HEK293 (cell line): ENCODE measurements around the gene DNM1.

Source experiments
- CTCF ChIA-PET: fragments of 350-600 bp; formaldehyde crosslinking; extraction: SDS; loops from one replicate; lab custom pipeline; 2021; ENCODE audit warnings: antibody characterized with exemption; lab: Yijun Ruan, JAX
- POLR2A ChIA-PET: fragments of 300-600 bp; formaldehyde crosslinking; extraction: SDS; loops from one replicate; lab custom pipeline; 2020; ENCODE audit warnings: antibody characterized with exemption, inconsistent platforms; lab: Yijun Ruan, JAX
- H3K27ac ChIP-seq: fragments of 200-500 bp; sonication (Bioruptor generic); 2 replicates; pipeline ENCODE4 v1.5.1; 2014; ENCODE audit warnings: low read depth, low read length, control low read depth, inconsistent platforms; ENCODE audit errors: extremely low read depth
- H3K36me3 ChIP-seq, 2 experiments: fragments of 200-500 bp in 1 of 2; sonication (Bioruptor generic) in 1 of 2; 1 replicate in 1 of 2; 2 replicates in 1 of 2; pipeline ENCODE4 v1.5.1; 2014 to 2017; ENCODE audit warnings: inconsistent platforms in 2 of 2, low read length in 2 of 2; ENCODE audit not compliant: control insufficient read depth in 2 of 2, insufficient read depth in 1 of 2
- H3K4me1 ChIP-seq: fragments of 200-500 bp; sonication (Bioruptor generic); 2 replicates; pipeline ENCODE4 v1.5.1; 2014; ENCODE audit warnings: mild to moderate bottlenecking, low read length, inconsistent platforms; ENCODE audit not compliant: control insufficient read depth, insufficient read depth
- H3K4me3 ChIP-seq: 2 replicates; pipeline ENCODE4 v1.5.1; 2011; ENCODE audit warnings: low read depth, mild to moderate bottlenecking, control low read depth, low read length, moderate library complexity
- H3K9me3 ChIP-seq: fragments of 200-500 bp; sonication (Bioruptor generic); 2 replicates; pipeline ENCODE4 v1.5.1; 2014; ENCODE audit warnings: low read depth, low read length, inconsistent platforms; ENCODE audit not compliant: control insufficient read depth, insufficient read depth
- RBAK ChIP-seq: fragments of 450-650 bp; formaldehyde crosslinking; IDR thresholded peaks from 2 replicates; pipeline ENCODE4 v1.5.1; 2016; ENCODE audit warnings: missing biosample characterization, missing genetic modification characterization
- SETDB1 ChIP-seq: IDR thresholded peaks from one replicate; pipeline ENCODE4 v1.6.1; 2017; ENCODE audit warnings: mild to moderate bottlenecking, low read length, moderate library complexity, mixed read lengths; ENCODE audit not compliant: insufficient read length
- SP7 ChIP-seq: fragments of 450-650 bp; formaldehyde crosslinking; IDR thresholded peaks from 2 replicates; pipeline ENCODE4 v1.5.1; 2016; ENCODE audit warnings: missing biosample characterization, missing genetic modification characterization
- TCF7L2 ChIP-seq: IDR thresholded peaks from 2 replicates; pipeline ENCODE4 v1.6.1; 2011; ENCODE audit warnings: low read depth, mild to moderate bottlenecking, inconsistent platforms, low read length, moderate library complexity, borderline replicate concordance
- ZBTB7A ChIP-seq: fragments of 450-650 bp; formaldehyde crosslinking; IDR thresholded peaks from 2 replicates; pipeline ENCODE4 v1.5.1; 2016; ENCODE audit warnings: low read depth, missing biosample characterization, missing genetic modification characterization
- ZFHX2 ChIP-seq: fragments of 450-650 bp; formaldehyde crosslinking; conservative IDR thresholded peaks from 2 replicates; pipeline ENCODE4 v1.5.1; 2016; ENCODE audit warnings: missing biosample characterization, missing genetic modification characterization
- ZFP37 ChIP-seq: fragments of 450-650 bp; formaldehyde crosslinking; IDR thresholded peaks from 2 replicates; pipeline ENCODE4 v1.5.1; 2016; ENCODE audit warnings: missing biosample characterization, missing genetic modification characterization
- ZNF10 ChIP-seq: fragments of 450-650 bp; formaldehyde crosslinking; IDR thresholded peaks from 2 replicates; pipeline ENCODE4 v1.5.1; 2017; ENCODE audit warnings: missing biosample characterization, missing genetic modification characterization
- ZNF140 ChIP-seq: fragments of 450-650 bp; formaldehyde crosslinking; IDR thresholded peaks from 2 replicates; pipeline ENCODE4 v1.5.1; 2016; ENCODE audit warnings: missing biosample characterization, missing genetic modification characterization
- ZNF155 ChIP-seq: fragments of 450-650 bp; formaldehyde crosslinking; IDR thresholded peaks from 2 replicates; pipeline ENCODE4 v1.5.1; 2016; ENCODE audit warnings: missing biosample characterization, missing genetic modification characterization
- ZNF175 ChIP-seq: fragments of 450-650 bp; formaldehyde crosslinking; IDR thresholded peaks from 2 replicates; pipeline ENCODE4 v1.5.1; 2016; ENCODE audit warnings: missing biosample characterization, missing genetic modification characterization
- ZNF184 ChIP-seq: fragments of 450-650 bp; IDR thresholded peaks from 2 replicates; pipeline ENCODE4 v1.5.1; 2018; ENCODE audit warnings: missing biosample characterization, mild to moderate bottlenecking, missing genetic modification characterization
- ZNF19 ChIP-seq: fragments of 450-650 bp; formaldehyde crosslinking; IDR thresholded peaks from 2 replicates; pipeline ENCODE4; 2016; ENCODE audit warnings: missing biosample characterization, missing genetic modification characterization, low read depth
- ZNF211 ChIP-seq: fragments of 450-650 bp; formaldehyde crosslinking; IDR thresholded peaks from 2 replicates; pipeline ENCODE4 v1.5.1; 2016; ENCODE audit warnings: low read depth, missing biosample characterization, missing genetic modification characterization
- ZNF248 ChIP-seq: fragments of 450-650 bp; formaldehyde crosslinking; IDR thresholded peaks from 2 replicates; pipeline ENCODE4 v1.5.1; 2017; ENCODE audit warnings: missing biosample characterization, missing genetic modification characterization
- ZNF302 ChIP-seq: fragments of 450-650 bp; formaldehyde crosslinking; IDR thresholded peaks from 2 replicates; pipeline ENCODE4 v1.5.1; 2016; ENCODE audit warnings: missing biosample characterization, missing genetic modification characterization, low read depth
- ZNF311 ChIP-seq: fragments of 450-650 bp; formaldehyde crosslinking; IDR thresholded peaks from 2 replicates; pipeline ENCODE4 v1.5.1; 2017; ENCODE audit warnings: missing biosample characterization, missing genetic modification characterization, borderline replicate concordance
- ZNF335 ChIP-seq: fragments of 450-650 bp; formaldehyde crosslinking; conservative IDR thresholded peaks from 2 replicates; pipeline ENCODE4 v1.5.1; 2016; ENCODE audit warnings: missing biosample characterization, missing genetic modification characterization
- ZNF366 ChIP-seq: fragments of 450-650 bp; formaldehyde crosslinking; conservative IDR thresholded peaks from 2 replicates; pipeline ENCODE4 v1.5.1; 2016; ENCODE audit warnings: missing biosample characterization, missing genetic modification characterization
- ZNF433 ChIP-seq: fragments of 450-650 bp; formaldehyde crosslinking; IDR thresholded peaks from 2 replicates; pipeline ENCODE4 v1.5.1; 2016; ENCODE audit warnings: missing biosample characterization, missing genetic modification characterization, low read depth
- ZNF510 ChIP-seq: fragments of 450-650 bp; formaldehyde crosslinking; IDR thresholded peaks from 2 replicates; pipeline ENCODE4 v1.5.1; 2018; ENCODE audit warnings: mild to moderate bottlenecking, missing genetic modification characterization, missing biosample characterization; ENCODE audit not compliant: insufficient replicate concordance
- ZNF558 ChIP-seq: fragments of 450-650 bp; formaldehyde crosslinking; IDR thresholded peaks from 2 replicates; pipeline ENCODE4 v1.5.1; 2016; ENCODE audit warnings: missing biosample characterization, missing genetic modification characterization
- ZNF658 ChIP-seq: fragments of 450-650 bp; formaldehyde crosslinking; IDR thresholded peaks from 2 replicates; pipeline ENCODE4; 2016; ENCODE audit warnings: missing biosample characterization, missing genetic modification characterization
- ZNF660 ChIP-seq: fragments of 450-650 bp; IDR thresholded peaks from 2 replicates; pipeline ENCODE4 v1.5.1; 2018; ENCODE audit warnings: missing biosample characterization, mild to moderate bottlenecking, missing genetic modification characterization
- ZNF792 ChIP-seq: fragments of 450-650 bp; formaldehyde crosslinking; IDR thresholded peaks from 2 replicates; pipeline ENCODE4 v1.5.1; 2016; ENCODE audit warnings: missing biosample characterization, missing genetic modification characterization
- TF ChIP-seq, protein P1 (sequence below): fragments of 450-650 bp; formaldehyde crosslinking; IDR thresholded peaks from 2 replicates; pipeline ENCODE4 v1.5.1; 2016; ENCODE audit warnings: missing biosample characterization, missing genetic modification characterization
- TF ChIP-seq, protein P2 (sequence below): IDR thresholded peaks from 2 replicates; pipeline ENCODE4 v1.6.1; 2011; ENCODE audit warnings: mild to moderate bottlenecking, low read depth, low read length, borderline replicate concordance
- TF ChIP-seq, protein P3 (sequence below): fragments of 450-650 bp; formaldehyde crosslinking; IDR thresholded peaks from 2 replicates; pipeline ENCODE4 v1.5.1; 2016; ENCODE audit warnings: missing biosample characterization, missing genetic modification characterization
- TF ChIP-seq, protein P4 (sequence below): fragments of 450-650 bp; formaldehyde crosslinking; IDR thresholded peaks from 2 replicates; pipeline ENCODE4 v1.5.1; 2017; ENCODE audit warnings: missing biosample characterization, missing genetic modification characterization
- TF ChIP-seq, protein P5 (sequence below): fragments of 450-650 bp; formaldehyde crosslinking; IDR thresholded peaks from 2 replicates; pipeline ENCODE4 v1.5.1; 2016; ENCODE audit warnings: missing biosample characterization, missing genetic modification characterization

The DNM1 gene

DNA sequence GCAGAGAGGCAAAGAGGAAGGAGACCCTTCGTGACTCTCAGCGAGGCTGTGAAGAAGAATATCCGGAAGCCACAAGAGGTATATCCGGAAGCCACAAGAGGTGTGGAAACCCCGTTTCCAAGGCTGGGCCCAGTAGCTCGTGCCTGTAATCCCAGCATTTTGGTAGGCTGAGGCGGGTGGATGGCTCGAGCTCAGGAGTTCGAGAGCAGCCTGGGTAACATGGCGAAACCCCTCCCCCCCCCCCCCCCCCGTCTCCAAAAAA, 43.7 kb upstream of the DNM1 start (continued):
- TF ChIP-seq, protein P1, sequence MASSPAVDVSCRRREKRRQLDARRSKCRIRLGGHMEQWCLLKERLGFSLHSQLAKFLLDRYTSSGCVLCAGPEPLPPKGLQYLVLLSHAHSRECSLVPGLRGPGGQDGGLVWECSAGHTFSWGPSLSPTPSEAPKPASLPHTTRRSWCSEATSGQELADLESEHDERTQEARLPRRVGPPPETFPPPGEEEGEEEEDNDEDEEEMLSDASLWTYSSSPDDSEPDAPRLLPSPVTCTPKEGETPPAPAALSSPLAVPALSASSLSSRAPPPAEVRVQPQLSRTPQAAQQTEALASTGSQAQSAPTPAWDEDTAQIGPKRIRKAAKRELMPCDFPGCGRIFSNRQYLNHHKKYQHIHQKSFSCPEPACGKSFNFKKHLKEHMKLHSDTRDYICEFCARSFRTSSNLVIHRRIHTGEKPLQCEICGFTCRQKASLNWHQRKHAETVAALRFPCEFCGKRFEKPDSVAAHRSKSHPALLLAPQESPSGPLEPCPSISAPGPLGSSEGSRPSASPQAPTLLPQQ (tag by site-specific recombination), result peak; percentile 50; the same call in 1 of the 2 replicates
- TF ChIP-seq, protein P2, sequence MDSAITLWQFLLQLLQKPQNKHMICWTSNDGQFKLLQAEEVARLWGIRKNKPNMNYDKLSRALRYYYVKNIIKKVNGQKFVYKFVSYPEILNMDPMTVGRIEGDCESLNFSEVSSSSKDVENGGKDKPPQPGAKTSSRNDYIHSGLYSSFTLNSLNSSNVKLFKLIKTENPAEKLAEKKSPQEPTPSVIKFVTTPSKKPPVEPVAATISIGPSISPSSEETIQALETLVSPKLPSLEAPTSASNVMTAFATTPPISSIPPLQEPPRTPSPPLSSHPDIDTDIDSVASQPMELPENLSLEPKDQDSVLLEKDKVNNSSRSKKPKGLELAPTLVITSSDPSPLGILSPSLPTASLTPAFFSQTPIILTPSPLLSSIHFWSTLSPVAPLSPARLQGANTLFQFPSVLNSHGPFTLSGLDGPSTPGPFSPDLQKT, result no peak
- TF ChIP-seq ZNF510, result no peak

DNA sequence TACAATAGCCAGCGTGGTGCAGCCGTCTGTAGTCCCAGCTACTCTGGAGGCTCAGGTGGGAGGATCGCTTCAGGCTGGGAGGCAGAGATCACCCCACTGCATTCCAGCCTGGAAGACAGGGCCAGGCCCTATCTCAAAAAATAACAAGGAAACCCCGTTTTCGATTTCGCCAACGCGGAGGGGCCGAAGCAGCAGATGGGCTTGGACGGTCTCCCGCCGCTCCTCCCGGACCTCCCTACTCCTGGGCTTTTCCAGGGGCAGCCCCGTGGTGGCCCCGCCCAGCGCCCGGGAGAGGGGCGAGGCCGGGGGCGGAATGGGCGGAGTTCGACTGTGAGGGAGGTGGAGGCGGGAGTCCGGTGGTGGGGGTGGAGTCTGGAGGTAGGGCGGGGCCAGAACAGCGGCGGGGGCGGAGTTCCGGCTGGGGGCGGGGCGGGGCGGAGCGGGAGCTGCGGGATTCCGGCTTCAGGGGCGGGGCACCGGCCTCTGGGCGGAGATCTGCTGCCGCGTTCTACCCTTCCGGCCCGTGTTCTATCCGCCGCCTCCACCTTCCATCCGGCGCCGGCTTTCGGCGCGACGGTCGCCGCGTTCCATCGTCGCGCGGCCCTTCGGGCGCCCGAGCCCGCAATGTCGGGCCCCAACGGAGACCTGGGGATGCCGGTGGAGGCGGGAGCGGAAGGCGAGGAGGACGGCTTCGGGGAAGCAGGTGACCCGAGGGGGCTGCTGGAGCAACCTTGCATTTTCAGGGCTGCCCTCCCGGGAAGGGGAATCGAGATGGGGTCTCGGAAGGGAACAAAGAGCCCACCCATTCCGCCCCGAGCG, 43.2 kb upstream of the DNM1 start, which contains the start of gene BBLN:
BBLN (plus strand) TSS at position 482 of the 819 bp plus-strand sequence; CDS start at position 625, 143 bp downstream.
- H3K27ac ChIP-seq, result peak within 1 kb of the TSS; percentile 78
- H3K4me3 ChIP-seq, result peak within 1 kb of the TSS; percentile 60
- CTCF ChIA-PET, result interaction anchor here (0.5 to 1.9 kb wide), 5 partner anchors 9 to 42 kb away, joined by 3 to 5 read pairs (median 3); no protein-coding TSS in a partner anchor
- peaks cover 0 to 32% of the 10 kb centered on the region in 2 experiments; a peak in 2 of 3 replicates for H3K36me3 ChIP-seq
- no peaks in the 10 kb centered on the region for H3K4me1 ChIP-seq
- H3K9me3 ChIP-seq, result no peaks in the 10 kb centered on the region
- POLR2A ChIA-PET, result interaction anchor here (0.6 to 3.9 kb wide), 20 partner anchors 9 to 565 kb away, joined by 3 to 30 read pairs (median 4); partner anchors contain the start of genes CIZ1, GOLGA2, NAIF1 and SLC25A25
- no peak for TF ChIP-seq ZNF558 (tag by site-specific recombination)
- TF ChIP-seq ZNF366 (tag by site-specific recombination), result peak; percentile 72
- no peak for TF ChIP-seq TCF7L2
- no peak for TF ChIP-seq SP7
- TF ChIP-seq, protein P3, sequence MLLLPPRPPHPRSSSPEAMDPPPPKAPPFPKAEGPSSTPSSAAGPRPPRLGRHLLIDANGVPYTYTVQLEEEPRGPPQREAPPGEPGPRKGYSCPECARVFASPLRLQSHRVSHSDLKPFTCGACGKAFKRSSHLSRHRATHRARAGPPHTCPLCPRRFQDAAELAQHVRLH (tag by site-specific recombination), result no peak
- TF ChIP-seq ZNF10 (tag by site-specific recombination), result no peak
- peak; percentile 96 for TF ChIP-seq ZFHX2 (tag by site-specific recombination)
- no peak for TF ChIP-seq ZNF140 (tag by site-specific recombination)
- peak; percentile 70 for TF ChIP-seq ZNF335 (tag by site-specific recombination)
- TF ChIP-seq ZNF248 (tag by site-specific recombination), result no peak
- no peak for TF ChIP-seq ZNF302 (tag by site-specific recombination)
- TF ChIP-seq SETDB1, result no peak
- no peak for TF ChIP-seq ZNF155
- no peak for TF ChIP-seq ZNF311 (tag by site-specific recombination)
- TF ChIP-seq ZNF211 (tag by site-specific recombination), result no peak
- TF ChIP-seq ZNF792 (tag by site-specific recombination), result no peak
- TF ChIP-seq, protein P4, sequence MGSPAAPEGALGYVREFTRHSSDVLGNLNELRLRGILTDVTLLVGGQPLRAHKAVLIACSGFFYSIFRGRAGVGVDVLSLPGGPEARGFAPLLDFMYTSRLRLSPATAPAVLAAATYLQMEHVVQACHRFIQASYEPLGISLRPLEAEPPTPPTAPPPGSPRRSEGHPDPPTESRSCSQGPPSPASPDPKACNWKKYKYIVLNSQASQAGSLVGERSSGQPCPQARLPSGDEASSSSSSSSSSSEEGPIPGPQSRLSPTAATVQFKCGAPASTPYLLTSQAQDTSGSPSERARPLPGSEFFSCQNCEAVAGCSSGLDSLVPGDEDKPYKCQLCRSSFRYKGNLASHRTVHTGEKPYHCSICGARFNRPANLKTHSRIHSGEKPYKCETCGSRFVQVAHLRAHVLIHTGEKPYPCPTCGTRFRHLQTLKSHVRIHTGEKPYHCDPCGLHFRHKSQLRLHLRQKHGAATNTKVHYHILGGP (tag by site-specific recombination), result no peak
- TF ChIP-seq, protein P5, sequence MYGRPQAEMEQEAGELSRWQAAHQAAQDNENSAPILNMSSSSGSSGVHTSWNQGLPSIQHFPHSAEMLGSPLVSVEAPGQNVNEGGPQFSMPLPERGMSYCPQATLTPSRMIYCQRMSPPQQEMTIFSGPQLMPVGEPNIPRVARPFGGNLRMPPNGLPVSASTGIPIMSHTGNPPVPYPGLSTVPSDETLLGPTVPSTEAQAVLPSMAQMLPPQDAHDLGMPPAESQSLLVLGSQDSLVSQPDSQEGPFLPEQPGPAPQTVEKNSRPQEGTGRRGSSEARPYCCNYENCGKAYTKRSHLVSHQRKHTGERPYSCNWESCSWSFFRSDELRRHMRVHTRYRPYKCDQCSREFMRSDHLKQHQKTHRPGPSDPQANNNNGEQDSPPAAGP (tag by site-specific recombination), result 0 out of 2 replicates have a peak, but pooled peaks have one; percentile 10
- TF ChIP-seq ZNF184 (tag by site-specific recombination), result no peak
- TF ChIP-seq ZNF660 (tag by site-specific recombination), result peak; percentile 22
- TF ChIP-seq ZNF658 (tag by site-specific recombination), result no peak
- no peak for TF ChIP-seq ZNF19
- TF ChIP-seq ZNF433 (tag by site-specific recombination), result no peak
- TF ChIP-seq, protein P1 (tag by site-specific recombination), result 0 out of 2 replicates have a peak, but pooled peaks have one; percentile 8
- TF ChIP-seq ZFP37, result no peak
- TF ChIP-seq ZNF175 (tag by site-specific recombination), result no peak
- no peak for TF ChIP-seq ZBTB7A (tag by site-specific recombination)
- TF ChIP-seq RBAK (tag by site-specific recombination), result no peak
